K562 (cell line): ENCODE results near the gene VWA8. TPM values are rescaled to one million over a fixed set of nuclear protein-coding genes. Genes with fewer than 3 reads are reported as not detected.

ENCODE experiments used
- EGR1 ChIP-seq: fragments of 450-650 bp; conservative IDR thresholded peaks from 2 replicates; pipeline ENCODE4 v1.6.1; 2017; ENCODE audit warnings: mild to moderate bottlenecking
- HNRNPL ChIP-seq: fragments of 200-400 bp; formaldehyde crosslinking; IDR thresholded peaks from 2 replicates; pipeline ENCODE4 v1.6.1; 2017; ENCODE audit warnings: low read depth, mild to moderate bottlenecking, low read length
- HNRNPLL ChIP-seq: fragments of 200-400 bp; formaldehyde crosslinking; IDR thresholded peaks from 2 replicates; pipeline ENCODE4 v1.6.1; 2017; ENCODE audit warnings: low read length, low read depth, mild to moderate bottlenecking; ENCODE audit not compliant: poor library complexity, severe bottlenecking
- POLR2H ChIP-seq: IDR thresholded peaks from 2 replicates; pipeline ENCODE4 v1.6.1; 2016; ENCODE audit warnings: missing genetic modification characterization, low read depth, mild to moderate bottlenecking, control low read depth, missing compliant biosample characterization, moderate library complexity
- RAD21 ChIP-seq, 2 experiments: fragments of 250-450 bp in 1 of 2; fragments of 450-650 bp in 1 of 2; sonication (Bioruptor Pico) in 1 of 2; formaldehyde crosslinking in 1 of 2; IDR thresholded peaks in 1 of 2; conservative IDR thresholded peaks in 1 of 2; 2 replicates each; pipeline versions ENCODE4 v1.4.0 to v1.8.0; 2020 to 2022; ENCODE audit warnings: mild to moderate bottlenecking in 2 of 2, moderate library complexity in 1 of 2
- SAFB ChIP-seq: fragments of 200-400 bp; formaldehyde crosslinking; IDR thresholded peaks from 2 replicates; pipeline ENCODE4 v1.6.1; 2017; ENCODE audit warnings: low read depth, low read length, borderline replicate concordance
- SMAD4 ChIP-seq: fragments of 250-450 bp; sonication (Bioruptor Pico); conservative IDR thresholded peaks from 2 replicates; pipeline ENCODE4 v1.8.0; 2021; ENCODE audit warnings: inconsistent platforms, mild to moderate bottlenecking, moderate library complexity
- ZNF551 ChIP-seq: fragments of 250-450 bp; sonication (Bioruptor Pico); IDR thresholded peaks from 2 replicates; pipeline ENCODE4 v1.5.0; 2021; ENCODE audit warnings: mild to moderate bottlenecking, moderate library complexity
- ZNF76 ChIP-seq: fragments of 250-450 bp; sonication (Bioruptor Pico); IDR thresholded peaks from 2 replicates; pipeline ENCODE4 v1.4.0; 2020; ENCODE audit warnings: mild to moderate bottlenecking, moderate library complexity, borderline replicate concordance
- polyA plus RNA-seq, 8 experiments: library from polyadenylated mRNA; depleted of rRNA in 4 of 8; stranded (reverse) in 5 of 8; unstranded in 3 of 8; fragments of >200 nt; fragmentation: Nextera tagmentation in 2 of 8; fragmentation: Illumina TruSeq in 1 of 8; extraction: Ambion mirVana in 2 of 8; extraction: Trizol in 1 of 8; gene quantifications; 2 replicates each; pipeline versions ENCODE4 v1.2.1 to v1.2.3, GENCODE V29; 2011 to 2014; ENCODE audit warnings: inconsistent platforms in 1 of 8, missing spikeins in 1 of 8
- total RNA-seq, 7 experiments: library from RNA; depleted of rRNA in 6 of 7; stranded (reverse); fragments of >200 nt in 6 of 7; fragmentation: Illumina TruSeq in 2 of 7; extraction: Trizol in 2 of 7; gene quantifications; 2 replicates each; pipeline versions ENCODE4 v1.2.1 to v1.2.3, GENCODE V29; 2011 to 2021; ENCODE audit warnings: low replicate concordance in 1 of 7
- TF ChIP-seq, protein P1 (sequence below): fragments of 450-650 bp; formaldehyde crosslinking; IDR thresholded peaks from 2 replicates; pipeline ENCODE4 v1.4.0; 2020; ENCODE audit warnings: mild to moderate bottlenecking
- TF ChIP-seq, protein P2 (sequence below): fragments of 450-650 bp; formaldehyde crosslinking; IDR thresholded peaks from 2 replicates; pipeline ENCODE4 v1.4.0; 2020; ENCODE audit warnings: mild to moderate bottlenecking, moderate library complexity
- TF ChIP-seq, protein P3 (sequence below), 3 experiments: IDR thresholded peaks in 2 of 3; conservative IDR thresholded peaks in 1 of 3; 2 replicates each; pipeline ENCODE4 v1.5.1; 2011 to 2012; ENCODE audit warnings: low read length in 3 of 3, mild to moderate bottlenecking in 3 of 3, control low read depth in 2 of 3, improper control_type of control experiment in 1 of 3, inconsistent platforms in 1 of 3, low read depth in 1 of 3, mixed read lengths in 1 of 3, moderate library complexity in 1 of 3; ENCODE audit not compliant: insufficient read depth in 2 of 3
- TF ChIP-seq, protein P4 (sequence below): fragments of 250-450 bp; sonication (Bioruptor Pico); IDR thresholded peaks from 2 replicates; pipeline ENCODE4 v1.5.0; 2021; ENCODE audit warnings: mild to moderate bottlenecking, moderate library complexity
- TF ChIP-seq, protein P5 (sequence below): sonication (generic); formaldehyde crosslinking; IDR thresholded peaks from 2 replicates; pipeline ENCODE4 v1.8.0; 2023; ENCODE audit warnings: mild to moderate bottlenecking, missing genetic modification reagents
- TF ChIP-seq, protein P6 (sequence below): IDR thresholded peaks from 2 replicates; pipeline ENCODE4 v1.6.1; 2014; ENCODE audit warnings: antibody characterized with exemption

Gene VWA8
- total and polyA plus RNA-seq, 9 of the 15 experiments (the other 6 are each of a cell fraction or from before 2014, with no cell fraction given), result 2.1 to 18.5 (median 13.3) TPM

DNA sequence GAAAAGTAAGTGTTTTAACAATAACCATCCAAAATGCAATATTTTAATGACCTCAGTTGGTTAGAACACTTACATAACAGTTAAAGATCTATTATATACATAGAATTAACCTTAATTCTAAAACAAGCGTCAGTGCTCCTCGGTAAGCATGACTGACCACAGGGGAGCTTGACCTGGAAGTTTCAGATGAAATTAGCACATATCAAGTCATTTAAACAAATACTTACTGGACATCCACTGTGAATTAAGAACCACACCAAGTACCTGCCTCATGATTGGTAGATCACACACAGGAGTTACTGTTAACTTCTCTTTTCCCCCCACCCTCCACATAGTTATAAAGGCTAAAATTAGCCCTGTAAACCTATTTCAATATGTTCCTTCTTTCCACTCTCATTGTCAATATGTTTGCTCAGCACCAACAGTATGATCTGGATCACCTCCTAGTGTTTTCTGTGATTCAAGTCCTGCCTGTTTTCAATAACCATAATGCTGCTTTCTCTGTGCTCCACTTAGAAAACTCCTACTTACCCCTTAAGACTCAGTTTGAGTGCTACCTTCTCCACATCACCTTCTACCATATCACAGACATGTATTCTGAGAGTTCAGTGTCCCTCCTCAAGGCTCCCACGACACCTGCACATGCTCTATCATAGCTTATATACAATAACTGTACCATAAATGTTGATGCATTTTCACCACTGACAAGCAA is 209.0 kb downstream of the VWA8 start (continued):
- TF ChIP-seq EGR1, result no peak
- TF ChIP-seq, protein P1, sequence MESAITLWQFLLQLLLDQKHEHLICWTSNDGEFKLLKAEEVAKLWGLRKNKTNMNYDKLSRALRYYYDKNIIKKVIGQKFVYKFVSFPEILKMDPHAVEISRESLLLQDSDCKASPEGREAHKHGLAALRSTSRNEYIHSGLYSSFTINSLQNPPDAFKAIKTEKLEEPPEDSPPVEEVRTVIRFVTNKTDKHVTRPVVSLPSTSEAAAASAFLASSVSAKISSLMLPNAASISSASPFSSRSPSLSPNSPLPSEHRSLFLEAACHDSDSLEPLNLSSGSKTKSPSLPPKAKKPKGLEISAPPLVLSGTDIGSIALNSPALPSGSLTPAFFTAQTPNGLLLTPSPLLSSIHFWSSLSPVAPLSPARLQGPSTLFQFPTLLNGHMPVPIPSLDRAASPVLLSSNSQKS (CRISPR knock-in tag), result no peak
- TF ChIP-seq SMAD4, result no peak
- TF ChIP-seq, protein P2, sequence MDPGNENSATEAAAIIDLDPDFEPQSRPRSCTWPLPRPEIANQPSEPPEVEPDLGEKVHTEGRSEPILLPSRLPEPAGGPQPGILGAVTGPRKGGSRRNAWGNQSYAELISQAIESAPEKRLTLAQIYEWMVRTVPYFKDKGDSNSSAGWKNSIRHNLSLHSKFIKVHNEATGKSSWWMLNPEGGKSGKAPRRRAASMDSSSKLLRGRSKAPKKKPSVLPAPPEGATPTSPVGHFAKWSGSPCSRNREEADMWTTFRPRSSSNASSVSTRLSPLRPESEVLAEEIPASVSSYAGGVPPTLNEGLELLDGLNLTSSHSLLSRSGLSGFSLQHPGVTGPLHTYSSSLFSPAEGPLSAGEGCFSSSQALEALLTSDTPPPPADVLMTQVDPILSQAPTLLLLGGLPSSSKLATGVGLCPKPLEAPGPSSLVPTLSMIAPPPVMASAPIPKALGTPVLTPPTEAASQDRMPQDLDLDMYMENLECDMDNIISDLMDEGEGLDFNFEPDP, result no peak
- peak in 1 of 2 experiments; percentile 40; a peak in 2 of 4 replicates for TF ChIP-seq RAD21 (CRISPR knock-in tag; conservative IDR thresholded peaks at IDR 0.05 in 1 of 2, IDR thresholded peaks at IDR 0.05 in 1 of 2)
- TF ChIP-seq, protein P3, sequence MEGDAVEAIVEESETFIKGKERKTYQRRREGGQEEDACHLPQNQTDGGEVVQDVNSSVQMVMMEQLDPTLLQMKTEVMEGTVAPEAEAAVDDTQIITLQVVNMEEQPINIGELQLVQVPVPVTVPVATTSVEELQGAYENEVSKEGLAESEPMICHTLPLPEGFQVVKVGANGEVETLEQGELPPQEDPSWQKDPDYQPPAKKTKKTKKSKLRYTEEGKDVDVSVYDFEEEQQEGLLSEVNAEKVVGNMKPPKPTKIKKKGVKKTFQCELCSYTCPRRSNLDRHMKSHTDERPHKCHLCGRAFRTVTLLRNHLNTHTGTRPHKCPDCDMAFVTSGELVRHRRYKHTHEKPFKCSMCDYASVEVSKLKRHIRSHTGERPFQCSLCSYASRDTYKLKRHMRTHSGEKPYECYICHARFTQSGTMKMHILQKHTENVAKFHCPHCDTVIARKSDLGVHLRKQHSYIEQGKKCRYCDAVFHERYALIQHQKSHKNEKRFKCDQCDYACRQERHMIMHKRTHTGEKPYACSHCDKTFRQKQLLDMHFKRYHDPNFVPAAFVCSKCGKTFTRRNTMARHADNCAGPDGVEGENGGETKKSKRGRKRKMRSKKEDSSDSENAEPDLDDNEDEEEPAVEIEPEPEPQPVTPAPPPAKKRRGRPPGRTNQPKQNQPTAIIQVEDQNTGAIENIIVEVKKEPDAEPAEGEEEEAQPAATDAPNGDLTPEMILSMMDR (IDR thresholded peaks at IDR 0.05 in 2 of 3, conservative IDR thresholded peaks at IDR 0.05 in 1 of 3; ENCODE audit: insufficient read depth in 2 of 3, low read depth in 1 of 3, low read length in 3 of 3), result peak in 2 of 3 experiments; percentile 10 to 26; a peak in 2 of 6 replicates
- no peak for TF ChIP-seq POLR2H (tag)
- TF ChIP-seq, protein P4, sequence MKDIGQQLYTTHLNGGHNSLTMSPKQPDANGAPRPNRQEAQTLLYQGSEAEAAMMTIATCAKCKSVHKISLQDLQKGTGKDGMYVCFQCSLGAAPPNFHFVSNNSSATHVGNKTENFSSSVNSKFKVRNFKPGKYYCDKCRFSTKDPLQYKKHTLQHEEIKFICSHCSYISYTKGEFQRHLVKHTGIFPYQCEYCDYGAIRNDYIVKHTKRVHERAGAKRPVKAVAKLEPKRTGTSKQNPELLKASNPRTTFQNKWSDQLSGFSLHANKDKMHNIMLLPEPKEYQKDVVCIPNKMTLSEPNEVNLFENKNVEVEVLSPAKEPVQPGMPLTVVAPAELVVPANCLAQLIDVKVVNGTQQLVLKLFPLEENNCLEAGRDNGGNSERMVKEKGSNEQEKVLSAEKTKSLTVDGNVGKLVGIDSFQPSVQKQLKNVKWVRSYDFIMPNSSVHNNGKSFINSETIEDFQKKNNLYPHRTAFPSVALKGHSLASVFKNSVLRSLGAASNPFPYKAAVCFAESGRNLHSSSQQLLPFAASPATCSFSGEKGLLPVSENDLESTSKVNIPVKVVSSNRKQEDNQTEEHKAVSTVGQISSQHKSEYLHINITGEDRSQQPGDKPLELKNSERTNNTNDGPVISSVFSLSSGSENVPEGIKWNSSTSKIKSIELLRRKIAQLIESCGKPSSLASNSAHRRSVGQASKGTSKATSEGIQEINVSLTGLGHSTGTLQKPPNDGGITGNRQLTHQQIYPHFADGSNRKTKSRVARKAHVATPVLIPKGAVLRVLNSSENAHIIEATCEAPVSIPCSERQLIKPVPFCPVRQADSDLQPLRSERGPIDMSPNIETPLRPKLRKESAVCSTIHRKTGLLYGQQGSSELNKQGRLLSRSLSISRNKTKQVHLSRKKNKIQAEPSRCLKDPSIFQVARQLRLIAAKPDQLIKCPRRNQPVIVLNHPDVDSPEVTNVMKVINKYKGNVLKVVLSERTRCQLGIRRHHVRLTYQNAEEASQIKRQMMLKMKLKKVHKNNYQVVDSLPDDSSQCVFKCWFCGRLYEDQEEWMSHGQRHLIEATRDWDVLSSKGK, result no peak
- no peak for TF ChIP-seq SAFB
- TF ChIP-seq, protein P5, sequence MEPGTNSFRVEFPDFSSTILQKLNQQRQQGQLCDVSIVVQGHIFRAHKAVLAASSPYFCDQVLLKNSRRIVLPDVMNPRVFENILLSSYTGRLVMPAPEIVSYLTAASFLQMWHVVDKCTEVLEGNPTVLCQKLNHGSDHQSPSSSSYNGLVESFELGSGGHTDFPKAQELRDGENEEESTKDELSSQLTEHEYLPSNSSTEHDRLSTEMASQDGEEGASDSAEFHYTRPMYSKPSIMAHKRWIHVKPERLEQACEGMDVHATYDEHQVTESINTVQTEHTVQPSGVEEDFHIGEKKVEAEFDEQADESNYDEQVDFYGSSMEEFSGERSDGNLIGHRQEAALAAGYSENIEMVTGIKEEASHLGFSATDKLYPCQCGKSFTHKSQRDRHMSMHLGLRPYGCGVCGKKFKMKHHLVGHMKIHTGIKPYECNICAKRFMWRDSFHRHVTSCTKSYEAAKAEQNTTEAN (CRISPR knock-in tag), result no peak
- TF ChIP-seq, protein P6, sequence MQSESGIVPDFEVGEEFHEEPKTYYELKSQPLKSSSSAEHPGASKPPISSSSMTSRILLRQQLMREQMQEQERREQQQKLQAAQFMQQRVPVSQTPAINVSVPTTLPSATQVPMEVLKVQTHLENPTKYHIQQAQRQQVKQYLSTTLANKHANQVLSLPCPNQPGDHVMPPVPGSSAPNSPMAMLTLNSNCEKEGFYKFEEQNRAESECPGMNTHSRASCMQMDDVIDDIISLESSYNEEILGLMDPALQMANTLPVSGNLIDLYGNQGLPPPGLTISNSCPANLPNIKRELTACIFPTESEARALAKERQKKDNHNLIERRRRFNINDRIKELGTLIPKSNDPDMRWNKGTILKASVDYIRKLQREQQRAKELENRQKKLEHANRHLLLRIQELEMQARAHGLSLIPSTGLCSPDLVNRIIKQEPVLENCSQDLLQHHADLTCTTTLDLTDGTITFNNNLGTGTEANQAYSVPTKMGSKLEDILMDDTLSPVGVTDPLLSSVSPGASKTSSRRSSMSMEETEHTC, result no peak
- TF ChIP-seq ZNF551 (CRISPR knock-in tag), result no peak
- no peak for TF ChIP-seq ZNF76 (CRISPR knock-in tag)
- TF ChIP-seq HNRNPLL, result no peak
- TF ChIP-seq HNRNPL, result no peak
